Muscle of leg (tissue), 11 donors: ENCODE data around the gene PEAK1. TPM values are rescaled to one million over a fixed set of nuclear protein-coding genes. Genes with fewer than 3 reads are reported as not detected.
"Not testable (repeated sequence)": the region's sequence is repeated elsewhere in the genome, so short reads cannot be mapped to it uniquely, and the experiment has no call there.

ENCODE experiments used
- DNase-seq: peaks from one replicate; pipeline ENCODE4 v3.0.0; 2013
- H3K27ac ChIP-seq: one replicate; pipeline ENCODE4 v1.5.1; 2013; ENCODE audit warnings: mild to moderate bottlenecking, low read length, control low read depth
- H3K27me3 ChIP-seq: one replicate; pipeline ENCODE4 v1.6.1; 2013; ENCODE audit warnings: low read length; ENCODE audit not compliant: control insufficient read depth, insufficient read depth
- H3K36me3 ChIP-seq: one replicate; pipeline ENCODE4 v1.6.1; 2013; ENCODE audit warnings: low read length; ENCODE audit not compliant: control insufficient read depth, insufficient read depth
- H3K4me1 ChIP-seq: one replicate; pipeline ENCODE4 v1.6.1; 2013; ENCODE audit warnings: low read length; ENCODE audit not compliant: control insufficient read depth, insufficient read depth
- H3K4me3 ChIP-seq: one replicate; pipeline ENCODE4 v1.5.1; 2013; ENCODE audit warnings: low read length, control low read depth
- H3K9me3 ChIP-seq: replicated peaks from 2 replicates; pipeline ENCODE4 v1.6.1; 2013; ENCODE audit warnings: low read depth, low read length; ENCODE audit not compliant: control insufficient read depth
- WGBS: methylation state at CpG from one replicate; pipeline ENCODE4 v1.1.5; 2013; ENCODE audit warnings: missing lambda C conversion rate; ENCODE audit not compliant: insufficient coverage; 5-methylcytosine and 5-hydroxymethylcytosine counted together
- polyA plus RNA-seq, 8 donors: library from polyadenylated mRNA; unstranded; fragments of 120-200 nt; gene quantifications; one replicate each; pipeline versions ENCODE4 v1.2.1 to v1.2.3, GENCODE V29; 2013; ENCODE audit warnings: inconsistent platforms in 1 of 8, low replicate concordance in 1 of 8; ENCODE audit not compliant: insufficient read length in 8 of 8, insufficient read depth in 1 of 8
- total RNA-seq: library from RNA; stranded (reverse); fragments of 120-200 nt; gene quantifications from one replicate; pipeline ENCODE4 v1.2.4, GENCODE V29; 2013

The PEAK1 gene
- total and polyA plus RNA-seq, 9 donors, result 19.9 to 43.7 (median 35.1) TPM

DNA sequence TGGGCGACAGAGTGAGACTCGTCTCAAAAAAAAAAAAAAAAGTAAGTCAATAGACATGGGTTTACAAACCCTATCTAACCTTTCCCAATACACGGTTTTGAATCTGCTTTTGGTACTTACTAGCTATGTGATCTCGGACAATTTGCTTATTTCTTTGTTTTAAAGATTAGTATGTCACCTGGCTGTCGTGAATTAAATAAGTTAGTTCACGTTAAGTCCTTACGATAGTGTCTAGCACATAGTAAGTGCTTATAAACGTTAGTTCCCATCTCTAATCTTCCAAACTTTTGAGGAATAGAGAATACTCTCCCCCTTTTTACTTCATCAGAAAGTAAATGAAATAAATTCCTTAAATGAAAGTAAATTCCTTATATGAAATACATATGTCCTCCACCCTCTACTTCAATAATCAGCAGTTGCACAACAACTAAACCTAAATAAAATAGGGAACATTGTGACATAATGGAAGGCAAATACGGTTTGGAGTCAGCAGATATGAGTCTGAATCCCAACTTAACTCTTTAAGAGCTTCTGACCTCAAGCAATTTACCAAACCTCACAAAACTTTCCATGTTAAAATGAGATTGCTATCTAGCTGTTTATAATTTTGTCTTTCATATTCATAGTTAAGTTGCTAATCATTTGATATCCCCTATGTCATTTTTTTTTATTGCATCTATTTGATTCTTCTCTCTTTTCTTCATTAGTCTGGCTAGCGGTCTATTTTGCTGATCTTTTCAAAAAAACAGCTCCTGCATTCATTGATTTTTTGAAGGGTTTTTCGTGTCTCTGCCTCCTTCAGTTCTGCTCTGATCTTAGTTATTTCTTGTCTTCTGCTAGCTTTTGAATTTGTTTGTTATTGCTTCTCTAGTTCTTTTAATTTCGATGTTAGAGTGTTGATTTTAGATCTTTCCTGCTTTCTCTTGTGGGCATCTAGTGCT is 134.6 kb downstream of the PEAK1 start:
- Histone ChIP-seq H3K4me3 (no peak overlapping the region), H3K27me3 (no peaks in the 10 kb centered on the region), H3K4me1 (no peaks in the 10 kb centered on the region), H3K9me3 (no peaks in the 10 kb centered on the region), H3K27ac (no peak overlapping the region), H3K36me3 (no peaks in the 10 kb centered on the region)
- WGBS, result no CpG with 5 or more reads among the region's 12 CpGs
- DNase-seq, result no peak

DNA sequence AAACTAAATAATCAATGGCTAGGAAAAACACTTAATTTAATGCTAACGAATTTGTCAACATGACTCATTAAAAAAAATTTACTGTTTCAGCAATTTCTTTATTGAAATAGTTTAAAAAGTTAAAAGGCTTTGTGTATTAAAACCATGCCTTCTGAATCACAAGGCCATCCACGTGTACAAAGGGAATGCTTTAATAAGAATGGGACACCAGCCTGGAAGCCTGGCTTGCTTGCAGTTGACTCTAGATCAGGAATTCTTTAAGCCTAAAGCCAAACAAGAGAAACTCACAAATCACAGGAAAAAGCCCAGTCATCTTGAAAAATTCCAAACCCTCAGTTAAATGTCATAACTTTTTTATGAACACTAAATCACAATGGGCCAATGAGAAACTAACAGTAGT is 137.6 kb downstream of the PEAK1 start:
- Histone ChIP-seq H3K36me3 (no peaks in the 10 kb centered on the region), H3K4me3 (no peak overlapping the region), H3K27me3 (no peaks in the 10 kb centered on the region), H3K27ac (no peak overlapping the region), H3K9me3 (no peaks in the 10 kb centered on the region), H3K4me1 (no peaks in the 10 kb centered on the region)
- no CpG with 5 or more reads among the region's 2 CpGs for WGBS
- peak; percentile 90 for DNase-seq

DNA sequence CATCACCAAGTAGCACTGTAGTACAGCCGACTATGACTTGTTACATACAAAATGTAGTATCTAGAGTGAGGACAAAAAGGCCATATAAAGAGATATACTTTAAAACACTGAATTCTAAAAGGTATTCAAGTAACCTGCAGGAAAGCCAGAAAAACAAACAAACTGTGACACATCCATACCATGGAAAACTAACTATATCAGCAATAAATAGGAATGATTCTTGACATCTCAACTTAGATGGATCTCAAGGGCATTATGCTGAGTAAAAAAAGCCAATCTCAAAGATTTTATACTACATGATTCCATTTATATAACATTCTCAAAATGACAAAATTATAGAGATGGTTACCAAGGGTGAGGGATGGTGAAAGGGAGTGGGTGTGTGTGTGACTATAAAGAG is 143.0 kb downstream of the PEAK1 start:
- no CpG with 5 or more reads among the region's 1 CpG for WGBS
- no peaks in the 10 kb centered on the region for H3K9me3 ChIP-seq
- no peak for DNase-seq

DNA sequence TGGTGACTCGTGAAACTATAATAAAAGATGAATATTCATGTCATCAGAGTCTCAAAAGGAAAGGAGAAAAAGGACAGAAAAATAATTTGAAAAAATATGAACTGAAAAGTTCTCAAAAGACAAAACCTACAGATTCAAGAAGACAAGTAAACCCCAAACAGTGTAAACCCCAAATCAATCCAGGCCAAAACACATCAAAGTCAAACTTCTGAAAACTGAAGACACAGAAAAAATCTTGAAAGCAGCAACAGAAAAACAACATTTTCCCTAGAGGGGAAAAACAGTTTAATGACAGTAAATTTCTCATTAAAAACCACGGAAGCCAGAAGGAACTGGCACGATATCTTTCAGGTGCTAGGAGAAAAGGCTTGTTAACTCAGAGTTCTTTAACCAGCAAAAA is 143.8 kb downstream of the PEAK1 start:
- Histone ChIP-seq H3K4me3 (no peak overlapping the region), H3K9me3 (no peaks in the 10 kb centered on the region), H3K27ac (no peak overlapping the region), H3K36me3 (no peaks in the 10 kb centered on the region), H3K4me1 (no peaks in the 10 kb centered on the region), H3K27me3 (no peaks in the 10 kb centered on the region)
- no peak for DNase-seq
- no CpG with 5 or more reads among the region's 3 CpGs for WGBS

More for the DNA sequence above, 143.0 kb downstream of the PEAK1 start:
- Histone ChIP-seq H3K4me3 (no peak overlapping the region), H3K36me3 (no peaks in the 10 kb centered on the region), H3K4me1 (no peaks in the 10 kb centered on the region), H3K27me3 (no peaks in the 10 kb centered on the region), H3K27ac (no peak overlapping the region)

DNA sequence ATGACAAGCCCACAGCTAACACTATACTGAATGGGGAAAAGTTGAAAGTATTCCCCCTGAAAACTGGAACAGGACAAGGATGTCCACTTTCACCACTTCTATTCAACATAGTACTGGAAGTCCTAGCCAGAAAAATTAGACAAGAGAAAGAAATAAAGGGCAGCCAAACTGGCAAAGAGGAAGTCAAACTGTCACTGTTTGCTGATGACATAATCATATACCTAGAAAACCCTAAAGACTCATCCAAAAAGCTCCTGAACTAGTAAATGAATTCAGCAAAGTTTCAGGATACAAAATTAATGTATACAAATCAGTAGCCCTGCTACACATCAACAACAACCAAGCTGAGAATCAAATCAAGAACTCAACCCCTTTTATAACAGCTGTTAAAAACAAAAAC is 146.8 kb downstream of the PEAK1 start:
- not testable (repeated sequence) for H3K27me3 ChIP-seq

DNA sequence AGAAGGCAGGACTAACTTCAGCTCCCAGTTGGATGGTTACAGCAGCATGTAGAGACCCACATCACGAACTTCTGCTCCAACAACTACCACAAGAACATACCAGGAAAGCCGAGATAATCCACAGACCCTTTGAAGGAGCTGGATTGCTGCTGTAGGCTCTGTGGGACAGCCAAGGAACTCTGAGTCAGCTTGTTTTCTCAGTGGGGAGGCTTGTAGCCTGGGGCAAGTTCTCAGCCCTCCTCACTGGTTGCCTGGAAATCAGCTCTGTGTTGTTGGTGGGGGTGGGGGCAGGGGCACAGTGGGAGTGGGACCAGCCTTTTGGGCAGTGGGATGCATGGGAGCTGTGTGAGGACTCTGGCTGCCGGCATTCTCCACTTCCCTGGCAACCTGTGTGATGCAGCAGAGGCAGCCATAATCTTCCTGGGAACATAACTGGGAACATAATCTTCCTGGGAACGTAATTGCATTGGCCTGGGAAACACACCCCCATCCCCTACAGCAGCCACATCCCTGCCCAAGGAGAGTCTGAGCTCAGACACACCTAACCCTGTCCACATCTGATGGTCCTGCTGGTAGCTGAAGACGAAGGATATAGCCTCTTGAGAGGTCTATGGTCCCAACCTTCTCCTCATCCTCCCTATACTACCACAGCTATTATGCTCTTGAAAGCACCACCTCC is 153.1 kb downstream of the PEAK1 start:
- 71% methylated on average over 2 of the region's 5 CpGs for WGBS
- Histone ChIP-seq H3K27me3 (no peaks in the 10 kb centered on the region), H3K27ac (no peak overlapping the region)

More for the DNA sequence above, 146.8 kb downstream of the PEAK1 start:
- not testable (repeated sequence) for DNase-seq, H3K9me3 ChIP-seq, H3K27ac ChIP-seq, H3K36me3 ChIP-seq, H3K4me3 ChIP-seq, H3K4me1 ChIP-seq

DNA sequence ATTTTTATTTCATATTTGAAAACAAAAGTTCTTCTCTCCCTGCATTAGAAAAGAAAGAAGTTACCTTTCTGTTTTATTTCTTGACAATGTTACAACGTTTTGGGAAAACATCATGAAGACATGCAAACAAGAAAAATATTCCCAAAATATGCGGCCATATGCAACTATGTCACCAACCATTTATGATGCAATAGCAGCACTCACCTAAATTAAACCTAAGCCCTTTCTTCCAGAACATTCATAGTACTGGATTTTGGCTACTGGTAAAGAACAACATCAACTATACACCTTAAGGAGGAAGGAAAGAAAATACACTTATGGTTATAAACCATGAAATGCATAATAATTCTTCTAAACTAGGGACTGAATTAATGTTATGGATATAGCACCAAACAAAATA is 164.5 kb downstream of the PEAK1 start:
- no peak overlapping the region for H3K27ac ChIP-seq
- no peak for DNase-seq
- no peaks in the 10 kb centered on the region for H3K9me3 ChIP-seq
- H3K4me1 ChIP-seq, result no peaks in the 10 kb centered on the region
- no peaks in the 10 kb centered on the region for H3K27me3 ChIP-seq
- H3K4me3 ChIP-seq, result no peak overlapping the region
- peaks cover 9% of the 10 kb centered on the region for H3K36me3 ChIP-seq
- 80% methylated on average over 1 of the region's 2 CpGs for WGBS

More for the DNA sequence above, 153.1 kb downstream of the PEAK1 start:
- Histone ChIP-seq H3K36me3 (peaks cover 7% of the 10 kb centered on the region), H3K4me1 (no peaks in the 10 kb centered on the region), H3K4me3 (no peak overlapping the region), H3K9me3 (peaks cover 2% of the 10 kb centered on the region)
- DNase-seq, result no peak

DNA sequence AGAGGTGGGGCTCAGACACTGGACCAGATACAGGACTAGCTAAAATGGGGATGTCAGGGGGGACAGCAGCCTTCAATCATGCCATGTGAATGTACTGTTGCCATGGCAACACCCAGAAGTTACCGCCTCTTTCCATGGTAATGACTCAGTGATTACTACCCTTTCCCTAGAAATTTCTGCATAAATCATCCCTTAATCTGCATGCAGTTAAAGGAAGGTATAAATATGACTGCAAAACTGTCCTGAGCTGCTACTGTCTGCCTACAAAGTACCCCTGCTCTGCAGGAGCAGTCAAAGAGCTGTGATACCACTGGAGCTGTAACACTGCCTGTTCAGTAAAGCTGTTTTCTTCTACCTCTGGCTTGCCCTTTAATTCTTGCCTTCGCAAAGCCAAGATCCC is 168.2 kb downstream of the PEAK1 start:
- H3K36me3 ChIP-seq, result peaks cover 9% of the 10 kb centered on the region
- no peak for DNase-seq
- H3K4me3 ChIP-seq, result no peak overlapping the region
- H3K4me1 ChIP-seq, result no peaks in the 10 kb centered on the region
- H3K27ac ChIP-seq, result no peak overlapping the region
- no peaks in the 10 kb centered on the region for H3K27me3 ChIP-seq
- no CpG with 5 or more reads among the region's 2 CpGs for WGBS
- no peaks in the 10 kb centered on the region for H3K9me3 ChIP-seq

DNA sequence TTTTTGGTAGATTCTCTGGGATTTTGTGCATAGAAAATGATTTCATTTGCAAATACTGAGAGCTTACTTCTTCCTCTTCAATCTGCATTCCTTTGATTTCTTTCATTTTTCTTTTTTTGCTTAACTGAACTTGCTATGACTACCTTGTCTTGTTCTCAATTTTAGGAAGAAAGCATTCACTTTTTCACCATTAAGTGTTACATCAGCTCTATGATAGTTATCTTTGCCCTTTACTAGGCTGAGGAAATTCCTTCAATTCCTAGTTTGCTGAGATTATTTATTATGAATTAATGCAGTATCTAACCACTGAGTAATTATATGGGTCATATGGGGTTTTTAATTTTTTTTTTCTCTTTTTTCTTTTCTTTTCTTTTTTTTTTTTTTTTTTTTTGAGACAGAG is 172.8 kb downstream of the PEAK1 start:
- Histone ChIP-seq H3K27me3 (no peaks in the 10 kb centered on the region), H3K4me3 (no peak overlapping the region), H3K36me3 (peaks cover 5% of the 10 kb centered on the region), H3K27ac (no peak overlapping the region), H3K9me3 (no peaks in the 10 kb centered on the region), H3K4me1 (no peaks in the 10 kb centered on the region)
- DNase-seq, result no peak

DNA sequence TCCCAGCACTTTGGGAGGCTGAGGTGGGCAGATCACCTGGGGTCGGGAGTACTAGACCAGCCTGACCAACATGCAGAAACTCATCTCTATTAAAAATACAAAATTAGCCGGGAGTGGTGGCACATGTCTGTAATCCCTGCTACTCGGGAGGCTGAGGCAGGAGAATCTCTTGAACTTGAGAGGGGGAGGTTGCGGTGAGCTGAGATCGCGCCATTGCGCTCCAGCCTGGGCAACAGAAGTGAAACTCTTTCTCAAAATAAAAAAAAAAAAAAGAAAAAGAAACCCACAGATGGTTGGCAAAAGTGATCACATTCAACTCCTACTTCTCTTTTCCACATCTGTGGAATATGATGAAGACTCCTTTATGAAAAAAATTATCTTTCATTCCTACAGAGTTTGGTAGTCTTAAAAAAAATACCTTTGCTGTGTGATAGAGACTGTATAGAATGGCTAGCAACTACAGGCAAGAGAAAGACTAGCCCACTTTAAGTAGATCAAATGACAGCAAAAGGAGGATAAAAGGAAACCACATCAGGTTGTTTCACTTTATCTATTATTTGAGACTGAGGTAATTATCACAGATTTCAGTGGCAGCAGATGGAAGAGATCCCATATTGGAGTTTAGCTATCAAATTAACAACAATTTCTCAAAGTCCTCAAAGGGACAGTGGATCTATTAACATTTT is 176.0 kb downstream of the PEAK1 start:
- Histone ChIP-seq H3K27me3 (no peaks in the 10 kb centered on the region), H3K4me1 (no peaks in the 10 kb centered on the region), H3K36me3 (no peaks in the 10 kb centered on the region), H3K4me3 (no peak overlapping the region), H3K9me3 (no peaks in the 10 kb centered on the region), H3K27ac (no peak overlapping the region)
- no CpG with 5 or more reads among the region's 7 CpGs for WGBS
- no peak for DNase-seq
